ENCODE data around the gene METTL23. TPM values are rescaled to one million over a fixed set of nuclear protein-coding genes. Genes with fewer than 3 reads are reported as not detected.

Gene METTL23
- total RNA-seq = 28.2 TPM in 2 replicates
- long read RNA-seq, transcript METTL23-212 (4 exons, 1,006 nt) = major isoform, 5 of 18 reads
- long read RNA-seq, partial matches to known transcripts = 2 of 18 reads
- long read RNA-seq, other reads (novel, unspliced or antisense) = 3 of 18 reads

DNA sequence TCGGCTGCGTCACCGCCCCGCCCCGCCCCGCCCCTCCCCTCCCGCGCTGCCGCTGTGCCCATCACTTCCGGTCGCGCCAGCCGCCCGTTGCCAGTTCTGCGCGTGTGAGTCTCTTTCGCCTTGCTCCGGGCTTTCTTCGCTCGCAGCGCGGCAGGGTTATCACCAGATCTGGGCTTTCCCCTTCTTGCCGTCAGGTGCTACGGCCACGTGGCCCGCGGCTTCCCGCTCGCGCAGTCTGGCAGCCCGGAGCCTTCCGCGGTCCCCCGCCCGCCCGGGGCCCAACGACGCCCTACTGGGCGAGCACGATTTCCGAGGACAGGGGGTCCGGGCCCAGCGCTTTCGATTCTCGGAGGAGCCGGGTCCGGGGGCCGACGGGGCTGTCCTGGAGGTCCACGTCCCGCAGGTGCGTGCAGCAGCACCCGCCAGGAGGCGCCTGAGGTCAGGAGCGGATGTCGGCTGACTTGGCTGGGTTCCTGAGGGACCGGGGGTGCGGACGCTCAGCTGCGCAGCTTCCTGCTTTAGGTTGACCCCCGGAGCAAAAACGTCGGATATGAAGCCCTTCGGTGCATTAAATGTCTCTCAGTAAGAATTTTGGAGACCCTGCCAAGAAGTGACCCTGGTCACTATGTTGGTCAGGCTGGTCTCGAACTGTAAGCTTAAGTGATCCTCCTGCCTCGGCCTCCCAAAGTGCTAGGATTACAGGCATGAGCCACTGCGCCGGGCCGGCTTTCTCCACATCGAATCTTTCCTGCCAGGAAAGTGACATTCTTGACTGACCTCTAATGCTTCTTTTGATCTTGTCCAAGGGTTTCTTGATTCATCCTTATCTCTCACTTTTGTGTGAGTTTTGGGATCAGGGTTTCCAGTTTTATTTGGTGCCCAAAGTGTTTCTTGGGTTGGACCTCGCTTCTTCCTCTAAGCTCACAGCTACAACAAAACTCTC lies at the start of gene METTL23:
Gene METTL23, plus strand, starts transcription at position 64 of the 943 bp plus-strand sequence. CDS start 2,872 bp downstream, outside the sequence.
- H3K9me3 Mint-ChIP-seq (ENCODE audit: low read depth) = no peaks in the 10 kb centered on the region
- peaks cover 14% of the 10 kb centered on the region for H3K4me1 Mint-ChIP-seq (ENCODE audit: low read depth)
- H3K27me3 Mint-ChIP-seq = no peaks in the 10 kb centered on the region
- H3K4me3 Mint-ChIP-seq (ENCODE audit: low read depth) = peak within 1 kb of the TSS; percentile 95
- peaks cover 7% of the 10 kb centered on the region for H3K36me3 Mint-ChIP-seq (ENCODE audit: insufficient read depth)
- TF ChIP-seq, protein P1, sequence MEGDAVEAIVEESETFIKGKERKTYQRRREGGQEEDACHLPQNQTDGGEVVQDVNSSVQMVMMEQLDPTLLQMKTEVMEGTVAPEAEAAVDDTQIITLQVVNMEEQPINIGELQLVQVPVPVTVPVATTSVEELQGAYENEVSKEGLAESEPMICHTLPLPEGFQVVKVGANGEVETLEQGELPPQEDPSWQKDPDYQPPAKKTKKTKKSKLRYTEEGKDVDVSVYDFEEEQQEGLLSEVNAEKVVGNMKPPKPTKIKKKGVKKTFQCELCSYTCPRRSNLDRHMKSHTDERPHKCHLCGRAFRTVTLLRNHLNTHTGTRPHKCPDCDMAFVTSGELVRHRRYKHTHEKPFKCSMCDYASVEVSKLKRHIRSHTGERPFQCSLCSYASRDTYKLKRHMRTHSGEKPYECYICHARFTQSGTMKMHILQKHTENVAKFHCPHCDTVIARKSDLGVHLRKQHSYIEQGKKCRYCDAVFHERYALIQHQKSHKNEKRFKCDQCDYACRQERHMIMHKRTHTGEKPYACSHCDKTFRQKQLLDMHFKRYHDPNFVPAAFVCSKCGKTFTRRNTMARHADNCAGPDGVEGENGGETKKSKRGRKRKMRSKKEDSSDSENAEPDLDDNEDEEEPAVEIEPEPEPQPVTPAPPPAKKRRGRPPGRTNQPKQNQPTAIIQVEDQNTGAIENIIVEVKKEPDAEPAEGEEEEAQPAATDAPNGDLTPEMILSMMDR (IDR thresholded peaks at IDR 0.05; ENCODE audit: unreplicated experiment) = peak; percentile 76
- DNase-seq (ENCODE audit: low spot score, unreplicated experiment) = peak; percentile 70
- H3K27ac Mint-ChIP-seq = peak within 1 kb of the TSS; percentile 98

DNA sequence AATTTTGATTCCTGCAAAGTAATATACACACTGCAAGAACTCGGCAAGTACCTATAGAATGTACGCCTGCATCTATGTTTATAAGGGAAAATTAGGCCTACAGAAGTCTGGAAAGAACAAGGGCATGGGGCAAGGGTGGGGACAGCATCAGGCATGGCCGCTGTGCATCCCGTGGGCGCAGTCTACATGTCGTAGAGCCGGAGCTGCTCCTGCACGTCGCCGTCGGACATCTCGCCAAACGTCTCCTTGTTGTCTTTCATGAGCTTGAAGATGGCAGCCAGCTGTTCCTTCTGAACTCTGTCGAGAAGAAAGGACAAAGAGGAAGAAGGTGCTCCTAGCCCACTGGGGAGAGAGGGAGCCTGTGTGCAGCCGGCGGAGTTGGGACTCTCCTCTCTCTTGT lies 49.2 kb upstream of the METTL23 start:
- Mint-ChIP-seq H3K9me3 (ENCODE audit: low read depth) (no peaks in the 10 kb centered on the region), H3K27me3 (no peaks in the 10 kb centered on the region), H3K27ac (no peak overlapping the region), H3K4me3 (ENCODE audit: low read depth) (no peak overlapping the region), H3K4me1 (ENCODE audit: low read depth) (peaks cover 2% of the 10 kb centered on the region), H3K36me3 (ENCODE audit: insufficient read depth) (peaks cover 7% of the 10 kb centered on the region)
- TF ChIP-seq, protein P1 (IDR thresholded peaks at IDR 0.05; ENCODE audit: unreplicated experiment) = no peak
- DNase-seq (ENCODE audit: low spot score, unreplicated experiment) = no peak

DNA sequence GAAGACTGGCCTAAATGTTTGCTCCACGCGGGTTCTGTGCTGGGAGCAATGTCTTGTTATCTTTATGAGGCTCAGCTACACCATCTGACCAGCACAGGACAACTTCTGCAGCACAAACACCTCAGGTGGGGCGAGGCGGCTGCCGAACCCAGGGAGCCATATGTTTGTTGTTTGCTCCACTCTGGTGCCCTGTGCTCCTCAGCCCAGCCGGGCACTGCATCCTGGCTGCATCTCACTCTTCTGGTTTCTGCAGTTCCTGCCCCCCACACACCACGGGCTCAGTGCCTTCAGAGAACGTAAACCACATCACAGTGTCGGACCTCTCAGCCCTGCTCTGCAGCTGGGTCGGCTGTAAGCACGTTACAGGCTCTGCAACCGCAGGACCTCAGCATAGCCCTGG lies 48.3 kb upstream of the METTL23 start:
- Mint-ChIP-seq H3K27ac (no peak overlapping the region), H3K27me3 (no peaks in the 10 kb centered on the region), H3K4me1 (ENCODE audit: low read depth) (no peaks in the 10 kb centered on the region), H3K9me3 (ENCODE audit: low read depth) (no peaks in the 10 kb centered on the region), H3K4me3 (ENCODE audit: low read depth) (no peak overlapping the region), H3K36me3 (ENCODE audit: insufficient read depth) (peaks cover 7% of the 10 kb centered on the region)
- TF ChIP-seq, protein P1 (IDR thresholded peaks at IDR 0.05; ENCODE audit: unreplicated experiment) = no peak
- no peak for DNase-seq (ENCODE audit: low spot score, unreplicated experiment)

- Mint-ChIP-seq H3K4me1 (ENCODE audit: low read depth) (no peaks in the 10 kb centered on the region), H3K27ac (no peak overlapping the region), H3K27me3 (no peaks in the 10 kb centered on the region), H3K36me3 (ENCODE audit: insufficient read depth) (peaks cover 7% of the 10 kb centered on the region), H3K4me3 (ENCODE audit: low read depth) (no peak overlapping the region), H3K9me3 (ENCODE audit: low read depth) (no peaks in the 10 kb centered on the region)
- DNase-seq (ENCODE audit: low spot score, unreplicated experiment) = no peak
- TF ChIP-seq, protein P1 (IDR thresholded peaks at IDR 0.05; ENCODE audit: unreplicated experiment) = no peak
These were observed 47.4 kb upstream of the METTL23 start for GRCh38 chr17:76679239-76679638.

DNA sequence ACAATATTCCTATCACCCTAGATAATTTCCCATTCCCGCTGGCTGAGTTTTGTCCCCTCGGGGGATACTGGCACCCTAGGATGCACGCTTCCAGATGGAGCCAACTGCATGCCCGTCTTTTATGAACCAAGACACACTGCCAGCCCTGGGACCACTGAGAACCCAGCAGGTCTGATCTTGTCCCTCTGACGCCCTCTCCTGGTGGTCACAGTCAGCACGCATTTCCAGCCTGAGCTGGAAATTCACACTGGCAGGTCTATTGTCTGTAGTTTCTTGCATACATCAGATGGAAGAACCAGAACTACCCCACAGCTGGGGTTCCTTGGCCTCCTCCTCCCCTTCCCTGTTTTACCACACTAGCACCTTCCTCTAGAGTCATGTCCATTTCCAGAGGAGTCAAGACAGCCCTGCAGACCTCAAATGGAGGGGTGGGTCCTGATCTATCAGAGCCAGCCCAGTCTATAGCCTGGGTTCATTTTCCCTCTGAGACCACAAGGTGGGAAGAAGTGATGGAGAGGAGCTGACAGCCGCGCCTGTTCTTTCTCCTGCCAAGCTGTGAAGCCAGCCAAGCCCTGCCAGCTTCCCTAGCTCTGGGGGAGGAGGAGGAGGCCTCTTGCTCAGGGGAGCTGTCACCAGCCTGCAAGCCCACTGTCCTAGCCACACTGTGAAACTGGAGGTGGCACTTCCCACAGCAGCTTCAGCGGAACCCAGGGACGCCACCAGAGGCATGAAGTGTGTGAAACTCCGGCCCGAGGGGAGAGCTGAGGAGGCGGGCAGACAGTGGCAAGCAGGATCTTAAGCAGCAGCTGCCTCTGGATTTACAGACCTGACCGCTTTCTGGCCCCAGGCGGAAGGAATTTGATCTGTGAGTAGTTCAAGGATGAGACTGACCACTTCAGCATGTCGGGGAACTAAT lies 45.2 kb upstream of the METTL23 start:
- Mint-ChIP-seq H3K9me3 (ENCODE audit: low read depth) (no peaks in the 10 kb centered on the region), H3K4me3 (ENCODE audit: low read depth) (no peak overlapping the region), H3K27ac (no peak overlapping the region), H3K36me3 (ENCODE audit: insufficient read depth) (peaks cover 6% of the 10 kb centered on the region), H3K4me1 (ENCODE audit: low read depth) (peaks cover 2% of the 10 kb centered on the region), H3K27me3 (no peaks in the 10 kb centered on the region)
- peak; percentile 68 for DNase-seq (ENCODE audit: low spot score, unreplicated experiment)
- TF ChIP-seq, protein P1 (IDR thresholded peaks at IDR 0.05; ENCODE audit: unreplicated experiment) = peak; percentile 75

Data from progenitor cell of endocrine pancreas (in vitro differentiated cells).